Measurements from ENCODE around the gene CTXN1.

CTXN1 gene

GRCh38 chr19:7928741-7929701, 3.1 kb upstream of the CTXN1 start:
- DNase-seq (ENCODE audit: low read depth) = peak; percentile 83
- peak; percentile 54 for TF ChIP-seq CTCF (IDR thresholded peaks at IDR 0.05; ENCODE audit: control insufficient read depth, insufficient read depth, low read depth, low read length, missing control alignments)
- H3K4me3 ChIP-seq (ENCODE audit: control insufficient read depth, low read depth, low read length) = peak overlapping the region; percentile 10

GRCh38 chr19:7928334-7928706, 2.4 kb upstream of the CTXN1 start:
- no peak overlapping the region for H3K4me3 ChIP-seq (ENCODE audit: control insufficient read depth, low read depth, low read length)
- no peak for TF ChIP-seq CTCF (IDR thresholded peaks at IDR 0.05; ENCODE audit: control insufficient read depth, insufficient read depth, low read depth, low read length, missing control alignments)
- no peak for DNase-seq (ENCODE audit: low read depth)

GRCh38 chr19:7927605-7928333, 1.8 kb upstream of the CTXN1 start:
- no peak for TF ChIP-seq CTCF (IDR thresholded peaks at IDR 0.05; ENCODE audit: control insufficient read depth, insufficient read depth, low read depth, low read length, missing control alignments)
- DNase-seq (ENCODE audit: low read depth) = no peak
- H3K4me3 ChIP-seq (ENCODE audit: control insufficient read depth, low read depth, low read length) = no peak overlapping the region

DNA sequence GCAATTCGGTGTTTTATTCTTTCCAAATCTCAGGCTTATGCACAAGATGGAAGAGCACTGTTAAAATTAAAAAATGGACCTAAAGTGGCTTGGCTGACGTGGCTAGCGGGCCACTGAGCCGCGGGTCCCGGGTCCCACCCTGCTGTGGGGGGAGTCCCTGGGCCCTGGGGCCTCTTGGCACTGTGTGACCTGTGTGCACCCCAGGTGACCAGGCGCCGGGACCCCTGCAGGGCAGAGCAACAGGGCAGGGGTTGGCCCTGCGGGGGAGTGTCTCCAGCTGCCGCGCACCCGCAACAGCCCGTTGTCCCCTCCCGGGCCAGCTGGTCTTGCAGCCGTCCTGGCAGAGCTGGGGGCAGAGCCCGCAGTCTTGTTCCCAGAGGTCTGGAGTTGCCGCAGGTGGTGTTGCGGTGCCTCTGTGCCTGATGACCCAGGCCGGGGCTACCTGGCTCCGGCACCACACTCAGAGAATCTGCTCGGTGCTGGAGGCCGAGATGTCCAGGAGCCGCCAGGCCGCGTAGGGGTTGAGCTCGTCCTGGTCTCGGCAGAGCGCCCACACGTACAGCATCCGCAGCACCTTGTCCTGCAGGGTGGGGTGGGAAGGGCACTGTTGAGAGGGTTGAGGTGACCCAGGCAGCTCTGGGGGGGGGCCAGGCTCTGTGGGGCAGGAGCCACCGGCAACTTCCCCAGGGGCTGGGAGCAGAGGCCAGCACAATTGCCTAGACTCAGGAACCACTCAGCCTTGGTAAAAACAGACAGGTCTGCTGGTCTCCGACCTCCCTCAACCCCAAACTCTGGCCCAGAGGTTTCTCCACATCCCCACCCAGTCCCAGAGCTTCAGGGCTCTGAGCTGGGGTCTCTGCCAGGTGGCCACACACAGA, 1.0 kb upstream of the CTXN1 start:
- TF ChIP-seq CTCF (IDR thresholded peaks at IDR 0.05; ENCODE audit: control insufficient read depth, insufficient read depth, low read depth, low read length, missing control alignments) = no peak
- H3K4me3 ChIP-seq (ENCODE audit: control insufficient read depth, low read depth, low read length) = no peak overlapping the region
- DNase-seq (ENCODE audit: low read depth) = no peak

- no peak for DNase-seq (ENCODE audit: low read depth)
- H3K4me3 ChIP-seq (ENCODE audit: control insufficient read depth, low read depth, low read length) = peak overlapping the region; percentile 11
- peak; percentile 74 for TF ChIP-seq CTCF (IDR thresholded peaks at IDR 0.05; ENCODE audit: control insufficient read depth, insufficient read depth, low read depth, low read length, missing control alignments)
These were observed 624 bp downstream of the CTXN1 start for GRCh38 chr19:7925171-7925851.

Measured in AG09309 (cell line).